Naive B cell (primary cell): ENCODE results near the gene ARHGAP24. TPM values are rescaled to one million over a fixed set of nuclear protein-coding genes. Genes with fewer than 3 reads are reported as not detected.
"Not testable (repeated sequence)": the region's sequence is repeated elsewhere in the genome, so short reads cannot be mapped to it uniquely, and the experiment has no call there.

Experiments
- ATAC-seq, 2 donors: fragments of 150-1000 bp; cut with Tn5 transposase; 2 replicates each; pipeline ENCODE4 v1.10.0; 2021; ENCODE audit warnings: low read depth in 2 of 2, mild to moderate bottlenecking in 2 of 2, moderate library complexity in 2 of 2
- DNase-seq: peaks from one replicate; pipeline ENCODE4 v3.0.0; 2022
- H3K27ac Mint-ChIP-seq, 6 donors: one replicate each; pipeline ENCODE4 v1.8.0; 2020 to 2022; ENCODE audit warnings: mild to moderate bottlenecking in 6 of 6, mixed read lengths in 6 of 6, moderate library complexity in 5 of 6, inconsistent platforms in 2 of 6
- H3K27me3 Mint-ChIP-seq, 3 donors: one replicate each; pipeline ENCODE4 v1.8.0; 2021 to 2022; ENCODE audit warnings: mixed read lengths in 3 of 3, mild to moderate bottlenecking in 1 of 3
- H3K36me3 Mint-ChIP-seq, 2 donors: one replicate each; pipeline ENCODE4 v1.8.0; 2020 to 2022; ENCODE audit warnings: mixed read lengths in 2 of 2, inconsistent platforms in 1 of 2, mild to moderate bottlenecking in 1 of 2
- H3K4me1 Mint-ChIP-seq, 3 donors: one replicate each; pipeline ENCODE4 v1.8.0; 2020 to 2022; ENCODE audit warnings: mixed read lengths in 3 of 3, inconsistent platforms in 1 of 3, mild to moderate bottlenecking in 1 of 3, moderate library complexity in 1 of 3
- H3K4me3 Mint-ChIP-seq, 8 donors: one replicate each; pipeline ENCODE4 v1.8.0; 2020 to 2022; ENCODE audit warnings: mild to moderate bottlenecking in 8 of 8, mixed read lengths in 8 of 8, moderate library complexity in 8 of 8, inconsistent platforms in 2 of 8
- H3K9me3 Mint-ChIP-seq, 7 donors: one replicate each; pipeline ENCODE4 v1.8.0; 2020 to 2022; ENCODE audit warnings: mixed read lengths in 7 of 7, mild to moderate bottlenecking in 5 of 7, inconsistent platforms in 2 of 7, moderate library complexity in 1 of 7
- polyA plus RNA-seq, 6 donors: library from polyadenylated mRNA; unstranded; fragments of 300-500 nt; fragmentation: Illumina TruSeq; gene quantifications; one replicate each; pipeline ENCODE4 v1.2.3, GENCODE V29; 2021; ENCODE audit warnings: low read depth in 6 of 6

The ARHGAP24 gene
- polyA plus RNA-seq, 6 donors from 2014 or later: 32.0 to 136 (median 109) TPM

- peaks cover 0 to 16% of the 10 kb centered on the region in 2 donors for H3K36me3 Mint-ChIP-seq
- peak overlapping the region in 1 of 8 donors; percentile 1 for H3K4me3 Mint-ChIP-seq
- H3K27ac Mint-ChIP-seq: peak overlapping the region in 1 of 6 donors; percentile 47
- no peak for ATAC-seq
- no peak for DNase-seq
- H3K4me1 Mint-ChIP-seq: peaks cover 37 to 72% (median 51%) of the 10 kb centered on the region in 3 donors
- peaks cover 0 to 4% (median 0%) of the 10 kb centered on the region in 7 donors for H3K9me3 Mint-ChIP-seq
- no peaks in the 10 kb centered on the region for H3K27me3 Mint-ChIP-seq
Observed at GRCh38 chr4:85512446-85513205, 37.7 kb downstream of the ARHGAP24 start.

- peaks cover 35 to 70% (median 47%) of the 10 kb centered on the region in 3 donors for H3K4me1 Mint-ChIP-seq
- peaks cover 0 to 4% (median 0%) of the 10 kb centered on the region in 7 donors for H3K9me3 Mint-ChIP-seq
- H3K4me3 Mint-ChIP-seq: peak overlapping the region in 5 of 8 donors; percentile 26 to 87 (median 70)
- peak overlapping the region in 5 of 6 donors; percentile 1 to 88 (median 23) for H3K27ac Mint-ChIP-seq
- peaks cover 7 to 8% of the 10 kb centered on the region in 2 donors for H3K36me3 Mint-ChIP-seq
- DNase-seq: no peak
- peak in 1 of 2 donors; percentile 37 for ATAC-seq
- H3K27me3 Mint-ChIP-seq: no peaks in the 10 kb centered on the region
Observed at GRCh38 chr4:85514117-85514516, 39.2 kb downstream of the ARHGAP24 start.

- Mint-ChIP-seq H3K36me3 (peaks cover 7 to 8% of the 10 kb centered on the region in 2 donors), H3K4me1 (peaks cover 34 to 74% (median 52%) of the 10 kb centered on the region in 3 donors), H3K27ac (peak overlapping the region in 2 of 6 donors; percentile 43 to 72), H3K9me3 (peaks cover 0 to 4% (median 0%) of the 10 kb centered on the region in 7 donors), H3K4me3 (peak overlapping the region in 3 of 8 donors; percentile 21 to 55 (median 21)), H3K27me3 (no peaks in the 10 kb centered on the region)
- ATAC-seq (no peak), DNase-seq (no peak)
Observed at GRCh38 chr4:85514783-85515182, 39.8 kb downstream of the ARHGAP24 start.

GRCh38 chr4:85515701-85516100 is 40.8 kb downstream of the ARHGAP24 start:
- peak in 1 of 2 donors; percentile 47 for ATAC-seq
- peaks cover 2 to 7% of the 10 kb centered on the region in 2 donors for H3K36me3 Mint-ChIP-seq
- H3K9me3 Mint-ChIP-seq: peaks cover 0 to 2% (median 0%) of the 10 kb centered on the region in 7 donors
- DNase-seq: no peak
- no peaks in the 10 kb centered on the region for H3K27me3 Mint-ChIP-seq
- H3K4me3 Mint-ChIP-seq: no peak overlapping the region
- H3K27ac Mint-ChIP-seq: peak overlapping the region in 2 of 6 donors; percentile 30 to 48
- H3K4me1 Mint-ChIP-seq: peaks cover 35 to 74% (median 52%) of the 10 kb centered on the region in 3 donors

GRCh38 chr4:85518526-85518925 is 43.6 kb downstream of the ARHGAP24 start:
- not testable (repeated sequence) for ATAC-seq, H3K9me3 Mint-ChIP-seq, DNase-seq, H3K27me3 Mint-ChIP-seq
- H3K27ac Mint-ChIP-seq: peak overlapping the region in 3 of 6 donors; percentile 20 to 86 (median 32)
- peaks cover 42 to 84% (median 58%) of the 10 kb centered on the region in 3 donors for H3K4me1 Mint-ChIP-seq
- peak overlapping the region in 2 of 8 donors; percentile 35 to 51 for H3K4me3 Mint-ChIP-seq
- peaks cover 0 to 12% of the 10 kb centered on the region in 2 donors for H3K36me3 Mint-ChIP-seq

- Mint-ChIP-seq H3K4me1 (peaks cover 29 to 77% (median 43%) of the 10 kb centered on the region in 3 donors), H3K36me3 (peaks cover 0 to 12% of the 10 kb centered on the region in 2 donors), H3K4me3 (peak overlapping the region in 6 of 8 donors; percentile 4 to 82 (median 55)), H3K27me3 (no peaks in the 10 kb centered on the region), H3K27ac (peak overlapping the region; percentile 39 to 94 (median 86)), H3K9me3 (peaks cover 0 to 2% (median 0%) of the 10 kb centered on the region in 7 donors)
- peak in 1 of 2 donors; percentile 27 for ATAC-seq
- DNase-seq: no peak
Observed at GRCh38 chr4:85520765-85521749, 46.1 kb downstream of the ARHGAP24 start.

GRCh38 chr4:85522277-85522676 is 47.3 kb downstream of the ARHGAP24 start:
- Mint-ChIP-seq H3K4me1 (peaks cover 29 to 78% (median 51%) of the 10 kb centered on the region in 3 donors), H3K9me3 (peaks cover 0 to 2% (median 0%) of the 10 kb centered on the region in 7 donors), H3K27me3 (no peaks in the 10 kb centered on the region), H3K4me3 (peak overlapping the region in 3 of 8 donors; percentile 4 to 29 (median 15)), H3K36me3 (peaks cover 0 to 12% of the 10 kb centered on the region in 2 donors), H3K27ac (peak overlapping the region; percentile 19 to 86 (median 59))
- peak; percentile 52 to 79 for ATAC-seq
- DNase-seq: peak; percentile 17

- Mint-ChIP-seq H3K9me3 (peaks cover 0 to 2% (median 0%) of the 10 kb centered on the region in 7 donors), H3K4me3 (peak overlapping the region in 4 of 8 donors; percentile 4 to 60 (median 12)), H3K36me3 (peaks cover 0 to 13% of the 10 kb centered on the region in 2 donors), H3K4me1 (peaks cover 29 to 80% (median 56%) of the 10 kb centered on the region in 3 donors), H3K27ac (peak overlapping the region; percentile 19 to 86 (median 62)), H3K27me3 (no peaks in the 10 kb centered on the region)
- no peak for ATAC-seq
- DNase-seq: no peak
Observed at GRCh38 chr4:85522836-85523235, 47.9 kb downstream of the ARHGAP24 start.

GRCh38 chr4:85527815-85528214 is 52.9 kb downstream of the ARHGAP24 start:
- Mint-ChIP-seq H3K27ac (peak overlapping the region in 5 of 6 donors; percentile 16 to 82 (median 23)), H3K9me3 (no peaks in the 10 kb centered on the region), H3K4me3 (no peak overlapping the region), H3K4me1 (peaks cover 17 to 78% (median 51%) of the 10 kb centered on the region in 3 donors), H3K36me3 (peaks cover 0 to 6% of the 10 kb centered on the region in 2 donors), H3K27me3 (no peaks in the 10 kb centered on the region)
- no peak for ATAC-seq
- no peak for DNase-seq

GRCh38 chr4:85531560-85532341 is 56.8 kb downstream of the ARHGAP24 start:
- Mint-ChIP-seq H3K9me3 (no peaks in the 10 kb centered on the region), H3K4me3 (peak overlapping the region in 5 of 8 donors; percentile 28 to 68 (median 46)), H3K4me1 (peaks cover 22 to 71% (median 56%) of the 10 kb centered on the region in 3 donors), H3K36me3 (peaks cover 6 to 9% of the 10 kb centered on the region in 2 donors), H3K27ac (peak overlapping the region; percentile 4 to 87 (median 76)), H3K27me3 (no peaks in the 10 kb centered on the region)
- ATAC-seq (peak; percentile 77), DNase-seq (peak; percentile 15)

GRCh38 chr4:85534120-85534519 is 59.2 kb downstream of the ARHGAP24 start:
- ATAC-seq (no peak), DNase-seq (no peak)
- no peaks in the 10 kb centered on the region for H3K9me3 Mint-ChIP-seq
- H3K27me3 Mint-ChIP-seq: no peaks in the 10 kb centered on the region
- H3K4me3 Mint-ChIP-seq: peak overlapping the region in 1 of 8 donors; percentile 3
- H3K36me3 Mint-ChIP-seq: peaks cover 5 to 9% of the 10 kb centered on the region in 2 donors
- peaks cover 34 to 73% (median 47%) of the 10 kb centered on the region in 3 donors for H3K4me1 Mint-ChIP-seq
- H3K27ac Mint-ChIP-seq: peak overlapping the region in 4 of 6 donors; percentile 63 to 91 (median 87)

GRCh38 chr4:85543832-85544231 is 68.9 kb downstream of the ARHGAP24 start:
- H3K4me3 Mint-ChIP-seq: no peak overlapping the region
- H3K27me3 Mint-ChIP-seq: no peaks in the 10 kb centered on the region
- no peak for ATAC-seq
- no peak for DNase-seq
- peak overlapping the region in 5 of 6 donors; percentile 50 to 80 (median 73) for H3K27ac Mint-ChIP-seq
- peaks cover 0 to 3% of the 10 kb centered on the region in 2 donors for H3K36me3 Mint-ChIP-seq
- H3K9me3 Mint-ChIP-seq: no peaks in the 10 kb centered on the region
- peaks cover 6 to 49% (median 34%) of the 10 kb centered on the region in 3 donors for H3K4me1 Mint-ChIP-seq
